HG02610 (cell line): ENCODE measurements around the gene PRR16.

Experiments used
- ATAC-seq: cut with Tn5 transposase; IDR thresholded peaks from one replicate; pipeline ENCODE4 v1.9.1; 2021; ENCODE audit warnings: mild to moderate bottlenecking, moderate library complexity; ENCODE audit not compliant: unreplicated experiment

PRR16 gene

DNA sequence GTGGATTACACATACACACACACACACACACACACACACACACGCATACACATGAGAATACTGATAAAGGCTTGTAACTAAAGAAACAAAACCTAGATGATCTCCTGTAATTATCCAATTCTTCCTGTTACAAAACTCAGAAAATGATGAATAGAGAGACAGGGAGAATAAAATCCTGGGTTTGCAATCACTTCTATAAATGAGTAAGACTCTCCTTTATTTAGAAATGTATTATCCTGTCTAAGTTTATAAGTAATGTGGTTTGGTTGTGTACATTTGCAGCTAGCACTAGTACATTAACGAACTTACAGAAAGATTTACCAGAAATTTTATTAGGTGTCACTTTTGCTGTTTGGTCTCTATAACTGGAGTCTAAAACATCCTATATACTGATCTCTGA lies 2.8 kb upstream of the PRR16 start:
- ATAC-seq: no peak

DNA sequence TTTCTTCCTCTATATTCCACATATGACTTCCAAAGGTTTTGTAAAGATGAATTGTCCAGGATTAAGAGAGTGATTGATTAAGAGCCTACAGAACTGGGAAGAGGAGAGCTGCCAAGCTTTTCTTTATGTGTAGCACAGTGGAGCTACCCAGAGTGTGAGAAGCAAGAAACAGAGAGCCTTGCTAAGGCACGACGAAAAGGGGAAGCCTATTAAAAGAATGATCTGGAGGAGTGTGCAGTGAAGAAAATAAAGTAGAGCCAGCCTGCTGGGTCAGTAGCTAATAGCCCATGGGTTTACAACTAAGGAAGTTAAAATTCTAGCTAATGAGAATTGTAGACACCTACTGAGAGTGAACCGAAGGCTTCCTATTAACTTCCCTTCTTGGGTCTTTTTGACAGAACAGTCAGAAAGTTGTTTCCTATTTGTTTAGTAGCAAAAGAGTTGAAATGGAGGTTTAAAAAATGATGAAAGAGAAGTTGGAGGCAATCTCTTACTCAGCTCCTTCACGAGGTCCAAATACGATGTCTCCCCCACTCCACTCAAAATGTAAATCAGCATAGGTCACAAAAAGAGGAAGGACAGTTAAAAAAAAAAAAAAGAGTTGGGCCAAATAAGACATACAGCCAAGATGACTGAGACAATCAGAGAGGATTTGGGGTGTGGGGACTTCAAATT lies 957 bp upstream of the PRR16 start:
- no peak for ATAC-seq

DNA sequence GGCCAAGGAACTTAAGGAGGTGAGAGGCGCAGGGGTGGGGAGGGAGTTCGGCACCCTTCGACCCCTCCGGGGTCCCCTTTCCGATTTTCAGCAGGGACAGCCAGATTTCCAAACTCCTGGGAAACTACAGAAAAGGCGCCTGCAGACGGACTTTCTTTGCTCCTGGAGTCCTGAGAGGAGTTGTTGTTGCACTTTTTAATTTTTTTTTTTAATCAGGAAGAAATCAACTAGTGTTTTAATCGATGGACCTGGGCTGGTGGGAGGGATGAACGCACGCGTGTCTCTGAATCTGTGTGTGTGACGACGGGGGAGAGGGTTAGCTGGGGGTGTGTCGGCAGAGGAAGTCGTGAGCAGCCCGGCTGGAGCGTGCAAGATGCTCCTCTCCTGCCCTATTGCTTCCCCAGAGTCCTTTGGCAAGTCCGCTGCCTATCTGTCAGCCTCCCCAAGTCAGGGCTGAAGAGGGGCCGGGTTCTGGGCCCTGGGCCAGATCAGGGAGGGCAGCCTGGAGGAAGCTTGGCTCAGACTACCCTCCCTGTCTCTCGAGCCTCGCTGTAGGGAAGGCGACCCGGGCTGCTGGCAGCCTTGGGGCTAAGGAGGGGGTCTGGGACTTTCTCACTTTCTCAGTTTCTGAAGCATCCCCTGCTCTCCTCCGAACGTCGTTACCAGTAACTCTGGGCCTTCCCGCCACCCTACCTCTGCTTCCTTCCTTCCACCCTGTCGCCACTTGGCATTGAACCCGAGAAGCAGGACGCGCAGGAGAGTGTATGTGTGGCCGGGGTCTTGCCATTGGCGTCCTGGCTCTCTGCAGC lies 731 bp downstream of the PRR16 start:
- ATAC-seq: no peak

DNA sequence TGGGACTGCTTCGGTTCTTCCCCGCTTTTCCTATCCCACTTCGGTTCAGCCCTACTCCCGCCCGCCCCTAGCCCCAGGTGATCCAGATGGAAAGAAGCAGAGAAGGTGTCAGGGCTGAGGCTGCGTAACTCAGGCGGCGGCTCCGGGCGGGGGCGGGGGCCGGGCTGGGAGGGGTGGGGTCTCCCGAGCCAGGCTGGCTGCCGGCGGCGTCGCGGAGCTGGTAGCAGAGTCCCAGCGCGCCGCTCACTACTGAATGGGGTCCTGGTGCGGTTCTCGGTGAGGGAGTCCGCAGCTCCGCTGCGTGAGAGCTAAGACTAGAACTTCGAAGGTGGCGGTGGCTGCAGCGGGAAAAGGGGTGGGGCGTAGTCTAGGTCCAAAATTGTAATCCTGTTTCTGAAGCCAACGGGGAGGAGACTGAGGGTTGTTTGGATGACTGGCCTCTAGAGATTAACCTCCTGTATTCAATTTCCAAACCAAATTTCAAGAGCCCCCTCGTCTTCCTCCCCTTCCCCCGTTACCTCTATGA lies 1.4 kb downstream of the PRR16 start:
- no peak for ATAC-seq

DNA sequence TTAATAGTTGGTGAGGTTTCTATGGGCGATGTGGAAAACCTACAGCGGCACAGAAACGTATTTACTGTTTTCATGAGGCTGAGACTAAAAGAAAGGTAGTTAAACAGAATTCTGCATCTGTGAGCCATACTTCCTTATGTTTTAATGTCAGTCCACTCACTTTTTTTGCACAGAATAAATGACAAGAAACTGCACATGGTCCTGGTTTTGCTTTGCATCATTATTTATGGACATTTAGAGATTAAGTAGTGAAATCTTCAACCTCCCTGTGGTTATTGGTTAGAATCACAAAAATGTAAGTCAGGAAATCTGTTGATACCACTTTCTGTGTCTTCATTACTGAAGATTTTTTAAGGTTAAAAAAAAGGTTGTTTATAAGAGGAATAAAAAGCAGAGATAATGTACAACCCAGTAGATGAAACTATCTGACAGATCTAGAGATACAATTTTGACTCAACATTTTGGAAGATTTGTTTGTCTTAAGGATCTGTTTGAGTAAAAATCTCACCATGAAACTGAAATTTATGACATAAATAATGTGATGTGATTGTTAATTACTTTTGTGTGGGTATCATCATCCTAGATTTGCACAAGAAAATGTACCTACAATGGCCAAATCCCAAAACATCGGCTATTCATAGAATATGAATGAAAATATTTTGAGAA lies 2.4 kb downstream of the PRR16 start:
- ATAC-seq: no peak

DNA sequence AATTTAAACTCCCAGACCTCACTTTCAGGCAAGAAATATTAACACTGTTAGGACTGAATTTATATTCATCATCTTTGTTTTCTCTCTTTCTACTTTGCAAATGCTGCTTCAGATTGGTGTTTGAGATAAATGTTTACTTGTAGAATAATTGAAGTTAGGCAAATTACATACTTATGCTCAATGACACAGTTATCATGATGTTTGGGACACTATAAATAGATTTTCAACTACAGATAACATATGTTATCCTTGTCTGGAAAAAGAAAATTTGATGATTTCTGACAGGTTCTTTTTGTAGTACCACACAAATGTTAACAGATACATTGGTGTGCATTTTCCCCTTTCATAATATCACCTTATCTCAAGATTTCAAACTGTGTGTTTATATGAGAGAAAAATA lies 7.9 kb downstream of the PRR16 start:
- no peak for ATAC-seq

DNA sequence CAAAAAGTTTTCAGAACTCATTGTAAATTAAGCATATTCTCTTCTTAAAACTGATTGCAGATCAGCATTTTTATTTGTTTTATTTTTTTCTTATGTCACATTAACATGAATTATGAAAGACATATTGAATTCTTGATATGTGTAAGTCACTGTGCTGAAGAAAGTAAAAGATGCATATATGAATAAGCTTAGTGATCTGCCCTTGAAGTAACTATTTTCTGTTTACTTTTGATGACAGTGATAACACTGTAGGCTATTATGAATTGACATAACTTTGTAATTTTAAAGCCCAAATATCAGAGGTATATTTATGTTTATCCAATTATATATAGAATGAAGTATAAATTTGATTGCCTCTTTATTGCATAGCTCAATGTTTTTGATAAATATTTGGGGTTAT lies 8.8 kb downstream of the PRR16 start:
- no peak for ATAC-seq

DNA sequence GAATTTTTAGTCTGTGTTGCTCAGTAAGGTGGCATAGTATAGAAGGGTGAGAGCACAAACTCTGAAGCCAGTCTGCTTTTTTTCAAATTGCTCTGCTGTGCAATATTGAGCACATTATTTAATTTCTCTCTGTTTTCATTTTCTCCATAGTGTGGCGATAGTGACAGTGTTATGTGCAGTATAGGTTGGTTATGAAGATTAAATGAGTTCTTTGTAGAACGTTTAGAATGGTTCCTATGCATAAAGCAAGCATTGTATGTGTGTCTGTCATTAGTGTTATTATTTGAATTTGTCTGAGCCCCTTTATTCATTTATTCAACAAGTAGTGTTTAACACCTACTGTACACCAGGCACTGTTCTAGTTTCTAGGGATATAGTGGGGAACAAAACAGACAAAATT lies 9.2 kb downstream of the PRR16 start:
- no peak for ATAC-seq

DNA sequence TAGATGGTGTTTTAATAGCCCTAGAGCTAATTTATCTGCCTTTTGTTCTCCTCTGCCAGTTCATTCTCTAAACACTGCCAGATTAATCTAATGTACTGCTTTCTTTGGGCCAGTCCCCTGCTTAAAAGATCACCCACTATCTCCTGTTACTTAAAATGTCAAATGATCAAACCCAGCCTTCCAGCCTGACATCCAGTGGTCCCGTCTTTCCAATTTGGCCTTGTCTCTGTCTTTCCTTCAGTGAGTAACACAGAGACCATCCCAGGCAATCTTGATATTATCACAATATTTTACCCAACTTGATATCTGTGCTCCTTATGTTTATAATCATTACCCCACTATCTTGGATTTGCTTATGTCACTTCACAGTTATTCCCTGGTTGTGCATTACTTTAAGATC lies 12.0 kb downstream of the PRR16 start:
- no peak for ATAC-seq

DNA sequence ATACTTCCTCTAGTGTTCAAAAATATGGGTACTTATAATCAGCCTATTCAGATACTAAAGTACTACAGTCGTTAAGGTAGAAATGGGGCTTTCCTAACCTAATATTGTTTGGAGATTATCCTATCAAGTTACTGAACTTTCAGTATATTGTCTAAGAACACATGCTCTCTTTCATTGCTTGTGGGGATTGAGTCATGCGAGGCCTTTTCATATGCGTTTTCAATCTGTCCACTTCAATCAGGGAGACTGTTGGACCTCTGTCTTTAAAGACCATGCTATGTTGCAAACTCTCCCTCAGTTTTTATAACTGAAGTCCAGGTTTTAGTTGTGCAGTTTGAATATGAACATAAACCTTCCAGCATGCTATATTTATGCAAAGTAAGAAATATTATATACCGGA lies 15.0 kb downstream of the PRR16 start:
- no peak for ATAC-seq

DNA sequence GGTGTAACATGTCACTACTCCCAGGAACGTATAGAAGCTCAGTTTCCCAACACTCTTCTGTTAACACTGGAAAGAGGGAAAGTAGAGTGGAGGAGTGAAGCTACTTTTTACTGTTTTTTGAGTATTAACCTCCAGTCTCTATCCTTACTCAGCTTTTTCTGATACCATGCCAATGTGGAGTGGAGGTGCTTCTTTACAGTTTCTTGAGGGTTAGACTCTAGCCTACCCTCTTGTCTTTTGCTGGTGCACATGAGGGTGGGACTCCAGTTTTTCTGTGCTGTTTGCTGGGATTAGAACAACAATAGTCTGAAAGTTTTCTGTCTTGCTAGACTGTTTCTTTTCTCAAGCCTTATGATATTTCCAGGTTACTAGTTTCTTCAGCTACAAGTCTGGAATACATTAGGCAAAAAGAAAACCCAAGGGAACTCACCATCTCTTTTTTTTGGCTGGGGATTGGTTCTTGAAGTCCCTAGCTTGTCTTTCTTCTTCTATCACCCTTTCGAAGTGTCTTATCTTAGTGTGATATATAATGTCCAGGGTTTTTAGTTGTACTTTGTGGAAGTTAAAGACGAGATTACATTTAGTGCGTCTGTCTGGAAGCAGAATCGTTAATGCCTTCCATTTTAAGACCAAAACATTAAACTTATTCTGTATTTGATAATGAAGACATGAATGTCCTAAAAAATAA lies 35.9 kb downstream of the PRR16 start:
- ATAC-seq: no peak

DNA sequence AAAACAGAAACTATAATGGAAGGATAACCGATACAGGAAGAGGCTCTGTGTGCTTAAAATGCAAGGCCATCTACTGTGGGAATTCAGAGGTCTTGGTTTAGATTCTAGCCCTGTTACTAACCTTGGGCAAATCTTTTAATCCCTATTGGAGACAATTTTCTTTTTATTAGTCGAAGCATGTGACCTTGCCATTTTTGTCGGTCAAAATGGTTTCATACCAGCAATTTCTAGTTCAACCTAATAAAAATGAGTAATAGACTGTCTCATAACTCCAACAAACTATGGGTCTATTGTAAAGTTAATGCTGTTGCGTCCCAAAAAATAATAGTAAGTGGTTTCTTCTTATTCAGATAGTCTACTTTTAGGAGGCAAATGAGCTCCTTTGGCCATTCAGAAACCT lies 38.4 kb downstream of the PRR16 start:
- ATAC-seq: no peak

DNA sequence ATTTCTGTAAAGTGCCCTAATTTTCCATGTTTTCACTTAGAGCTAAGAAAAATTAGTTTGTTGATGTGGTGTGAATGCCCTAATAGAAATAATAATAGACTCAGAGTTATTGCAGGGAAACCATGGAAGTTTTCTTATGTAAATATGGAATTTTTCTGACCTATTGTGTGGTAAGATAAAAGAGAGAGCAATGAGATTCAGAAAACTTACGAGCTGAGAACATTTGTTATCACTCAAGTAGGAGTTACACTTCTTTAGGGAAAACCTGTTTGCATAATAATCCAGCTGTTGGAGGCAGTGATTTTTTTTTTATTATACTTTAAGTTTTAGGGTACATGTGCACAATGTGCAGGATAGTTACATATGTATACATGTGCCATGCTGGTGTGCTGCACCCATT lies 39.2 kb downstream of the PRR16 start:
- no peak for ATAC-seq

DNA sequence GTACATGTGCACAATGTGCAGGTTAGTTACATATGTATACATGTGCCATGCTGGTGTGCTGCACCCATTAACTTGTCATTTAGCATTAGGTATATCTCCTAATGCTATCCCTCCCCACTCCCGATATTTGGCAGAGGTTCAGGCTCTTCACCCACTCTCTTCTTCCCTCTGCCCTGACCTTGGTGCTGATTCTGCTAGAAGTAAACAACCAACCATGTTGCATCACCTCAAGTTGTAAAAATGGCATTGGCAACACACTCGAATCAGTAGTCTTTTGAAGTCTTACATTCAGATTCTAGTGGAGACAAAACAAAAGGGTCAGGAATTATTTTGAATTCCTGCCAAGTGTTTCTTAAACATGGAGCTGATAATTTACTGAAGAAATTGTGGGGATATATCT lies 40.0 kb downstream of the PRR16 start:
- ATAC-seq: no peak

DNA sequence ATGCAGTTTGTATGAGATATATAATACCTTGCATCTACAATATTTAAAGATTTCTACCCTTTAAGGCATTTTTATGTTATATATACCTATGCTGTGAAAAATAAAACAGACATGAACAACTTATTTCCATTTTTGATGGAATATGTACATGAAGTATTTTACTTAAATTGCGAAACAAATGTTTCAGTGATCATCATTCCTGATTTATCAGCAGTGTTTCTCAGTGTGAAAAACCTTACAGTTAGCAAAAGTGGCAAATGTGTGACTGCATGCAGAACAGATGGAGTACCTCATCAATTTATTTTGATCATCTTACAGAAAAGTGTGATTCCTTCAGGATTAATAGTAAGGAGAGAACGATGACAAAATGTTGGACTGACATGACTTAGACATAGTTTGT lies 43.1 kb downstream of the PRR16 start:
- no peak for ATAC-seq

DNA sequence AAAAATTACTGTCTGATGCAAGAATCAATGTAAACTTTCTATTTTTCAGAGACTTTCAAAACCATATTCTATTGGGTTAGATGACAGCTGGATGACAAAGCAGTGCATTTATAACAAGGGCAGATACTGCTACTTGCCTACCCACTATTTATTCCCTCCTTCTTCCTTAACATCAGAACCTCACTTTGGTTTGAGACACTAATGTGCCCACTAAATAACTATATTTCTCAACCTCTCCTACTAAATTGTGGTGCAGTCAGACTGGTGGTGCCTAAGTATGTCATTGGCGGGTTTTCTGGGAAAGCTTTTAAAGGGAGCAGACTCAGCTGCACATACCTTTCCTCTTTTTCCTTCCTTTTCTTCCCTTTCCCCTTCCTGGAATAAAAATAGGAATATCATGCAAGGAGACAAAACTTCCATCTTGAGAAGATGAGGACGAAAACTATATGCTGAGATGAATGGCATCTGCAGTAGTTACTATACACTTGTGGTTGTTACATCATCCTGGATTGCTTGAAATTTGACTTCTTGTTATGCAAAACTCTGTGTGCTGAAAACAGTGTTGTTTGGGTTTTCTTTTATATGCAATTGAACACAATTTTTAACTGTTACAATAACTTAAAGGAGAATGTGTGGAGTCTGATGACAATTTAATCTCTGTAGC lies 43.8 kb downstream of the PRR16 start:
- ATAC-seq: no peak

DNA sequence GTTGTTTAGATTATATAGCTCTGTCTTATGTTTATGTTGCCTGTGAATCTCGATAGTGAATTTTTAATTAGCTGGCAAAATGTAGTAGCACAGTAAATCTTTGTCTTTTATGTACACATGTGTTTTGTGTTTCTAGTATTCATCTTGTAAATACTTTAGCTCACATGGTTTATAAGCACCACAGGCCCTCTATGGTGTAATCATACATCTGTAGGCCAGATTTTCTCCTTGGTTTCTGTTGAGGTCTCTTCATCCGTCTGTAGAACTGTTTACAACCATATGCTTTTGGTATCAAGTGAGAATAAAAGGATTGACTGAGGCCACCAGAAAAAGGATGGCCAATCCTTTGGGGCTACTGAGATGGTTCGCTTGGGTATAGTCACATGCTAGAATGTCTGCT lies 45.0 kb downstream of the PRR16 start:
- ATAC-seq: no peak

DNA sequence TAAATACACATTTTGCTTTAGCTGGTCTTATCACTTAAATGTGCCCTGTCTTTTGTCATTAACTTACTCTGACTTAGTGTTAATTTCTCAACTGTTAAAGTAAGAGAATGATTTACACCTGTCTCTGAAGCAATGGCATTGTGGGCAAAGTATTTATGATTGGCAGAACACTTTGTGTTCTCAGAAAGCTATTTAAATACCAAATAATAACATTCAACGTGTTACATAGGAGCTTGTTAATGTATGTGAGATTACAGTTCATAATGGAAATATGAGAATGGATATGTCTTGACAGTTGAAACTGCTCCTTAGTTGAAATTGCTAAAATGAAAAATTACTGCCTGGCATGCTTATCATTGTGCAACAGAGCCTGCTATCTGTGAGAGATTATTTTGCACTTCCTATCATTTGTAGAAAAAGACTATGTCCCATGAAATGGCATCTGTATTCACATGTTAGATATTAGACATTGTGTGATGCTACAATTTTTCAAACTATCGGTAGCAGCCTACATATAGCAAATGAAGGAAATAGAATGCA lies 46.1 kb downstream of the PRR16 start:
- ATAC-seq: no peak

DNA sequence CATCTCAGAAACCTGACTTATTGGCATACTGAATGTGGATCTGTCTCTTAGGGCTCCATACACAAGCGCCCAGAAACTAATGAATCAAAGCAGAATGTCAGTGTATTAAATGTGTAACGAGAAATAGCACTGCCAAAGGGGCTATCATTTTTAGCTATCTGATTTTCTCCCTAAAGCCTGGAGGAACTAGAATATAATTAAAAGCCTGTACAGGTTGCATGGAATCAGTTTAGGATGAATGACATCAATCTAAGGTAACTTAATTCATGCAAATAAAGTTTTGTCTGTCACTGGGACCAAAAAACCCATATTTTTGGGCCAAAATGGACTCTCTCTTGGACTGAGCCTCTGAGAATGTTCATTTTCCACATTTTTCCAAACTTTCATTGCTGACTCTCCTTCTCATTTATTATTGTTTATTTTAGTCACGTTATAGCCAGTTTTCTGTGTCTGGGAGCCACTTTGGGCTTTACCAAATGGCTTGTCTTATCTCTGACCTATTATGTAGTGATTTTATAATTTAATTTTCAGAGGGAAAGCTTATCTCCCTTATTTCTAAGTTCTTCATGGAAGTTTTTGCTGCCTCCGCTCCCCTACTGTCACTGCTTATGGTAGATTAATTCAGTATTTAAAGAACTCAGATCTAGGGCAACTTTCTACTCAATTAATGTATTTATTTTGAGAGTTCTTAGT lies 47.0 kb downstream of the PRR16 start:
- no peak for ATAC-seq

DNA sequence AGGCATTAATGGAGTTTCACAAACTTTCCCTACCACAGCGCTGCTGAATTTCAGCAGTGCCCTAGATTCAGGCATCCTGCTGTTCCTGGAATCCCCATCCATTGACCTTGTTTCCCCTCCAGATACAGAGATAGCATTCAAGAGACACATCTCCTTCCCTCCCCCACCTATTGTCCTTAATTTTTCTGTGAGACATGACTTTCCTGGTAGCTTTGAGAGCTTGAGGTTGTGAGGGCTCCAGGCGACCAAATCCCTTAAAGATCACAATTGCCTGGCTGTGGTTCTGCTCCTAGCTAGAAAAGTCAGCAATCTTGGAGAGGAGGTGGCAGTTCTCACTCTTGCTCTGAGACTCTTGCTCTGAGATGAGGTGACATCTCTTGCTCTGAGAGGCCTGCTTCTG lies 48.0 kb downstream of the PRR16 start:
- ATAC-seq: no peak
